GM21723 (cell line): ENCODE measurements around the gene ARL11.

ENCODE experiments used
- ATAC-seq: cut with Tn5 transposase; IDR thresholded peaks from one replicate; pipeline ENCODE4 v1.9.1; 2021; ENCODE audit warnings: mild to moderate bottlenecking, moderate library complexity; ENCODE audit not compliant: unreplicated experiment

ARL11 gene

DNA sequence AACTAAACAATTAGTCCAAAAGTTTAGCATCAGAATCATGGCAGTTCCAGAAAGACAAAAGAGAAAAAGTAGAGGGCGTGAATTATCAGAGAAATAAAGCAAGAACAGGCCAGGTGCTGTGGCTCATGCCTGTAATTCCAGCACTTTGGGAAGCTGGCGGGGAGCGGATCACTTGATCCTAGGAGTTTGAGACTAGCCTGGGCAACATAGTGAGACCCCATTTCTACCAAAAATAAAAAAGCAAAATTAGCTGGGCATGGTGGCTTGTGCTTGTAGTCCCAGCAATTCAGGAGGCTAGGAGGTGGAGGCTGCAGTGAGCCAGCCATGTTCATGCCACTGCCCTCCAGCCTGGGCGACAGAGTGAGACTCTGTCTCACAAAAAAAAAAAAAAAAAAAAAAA lies 18.4 kb downstream of the ARL11 start:
- ATAC-seq: no peak

DNA sequence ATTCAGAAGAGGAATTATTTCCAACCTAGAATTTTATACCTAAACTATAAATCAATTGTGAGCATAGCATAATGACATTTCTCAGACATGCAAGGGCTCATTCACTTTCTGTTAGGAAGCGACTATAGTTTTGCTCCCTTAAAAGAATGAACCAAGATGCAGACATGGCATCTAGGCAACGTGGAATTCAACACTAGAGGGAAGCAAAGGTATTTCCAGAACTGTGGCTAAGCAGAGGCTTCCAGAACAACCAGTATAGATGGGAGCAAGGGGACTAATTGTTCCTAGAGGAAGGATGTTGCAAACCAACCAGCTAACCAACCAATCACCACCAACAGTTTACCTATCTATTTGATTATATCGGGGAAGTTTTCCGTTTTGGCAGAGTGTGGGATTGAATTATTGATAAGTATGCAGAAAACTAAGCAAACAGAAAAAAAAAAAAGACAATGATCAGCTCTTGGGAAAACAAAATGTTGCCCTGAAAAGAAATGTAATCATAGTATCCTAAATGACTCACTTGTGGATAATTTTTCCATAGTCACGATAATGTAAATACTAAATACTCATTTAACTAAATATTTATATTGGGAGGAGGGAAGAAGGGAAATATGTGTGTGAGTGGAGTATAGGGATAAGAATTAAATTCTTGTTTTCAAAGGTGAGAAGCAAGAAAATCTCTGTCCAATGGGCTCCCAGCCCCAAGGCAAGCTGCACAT lies 21.1 kb downstream of the ARL11 start:
- no peak for ATAC-seq

DNA sequence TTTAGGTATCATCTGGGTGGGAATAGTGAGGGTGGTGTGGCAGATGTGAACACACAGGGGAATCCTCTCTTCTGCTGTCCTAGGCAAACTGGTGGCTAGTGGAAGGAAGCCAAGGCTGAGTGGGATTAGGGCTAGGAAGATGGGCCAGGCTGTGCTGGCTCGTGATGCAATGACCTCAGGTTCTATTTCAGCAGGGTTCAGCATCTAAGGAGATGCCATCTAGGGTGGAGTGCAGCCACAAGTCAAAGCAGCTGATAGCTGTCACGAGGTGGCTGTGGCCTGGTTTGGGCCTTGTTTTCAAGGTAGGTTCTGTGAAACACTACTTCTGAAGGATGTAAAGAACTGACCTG lies 21.6 kb downstream of the ARL11 start:
- no peak for ATAC-seq

DNA sequence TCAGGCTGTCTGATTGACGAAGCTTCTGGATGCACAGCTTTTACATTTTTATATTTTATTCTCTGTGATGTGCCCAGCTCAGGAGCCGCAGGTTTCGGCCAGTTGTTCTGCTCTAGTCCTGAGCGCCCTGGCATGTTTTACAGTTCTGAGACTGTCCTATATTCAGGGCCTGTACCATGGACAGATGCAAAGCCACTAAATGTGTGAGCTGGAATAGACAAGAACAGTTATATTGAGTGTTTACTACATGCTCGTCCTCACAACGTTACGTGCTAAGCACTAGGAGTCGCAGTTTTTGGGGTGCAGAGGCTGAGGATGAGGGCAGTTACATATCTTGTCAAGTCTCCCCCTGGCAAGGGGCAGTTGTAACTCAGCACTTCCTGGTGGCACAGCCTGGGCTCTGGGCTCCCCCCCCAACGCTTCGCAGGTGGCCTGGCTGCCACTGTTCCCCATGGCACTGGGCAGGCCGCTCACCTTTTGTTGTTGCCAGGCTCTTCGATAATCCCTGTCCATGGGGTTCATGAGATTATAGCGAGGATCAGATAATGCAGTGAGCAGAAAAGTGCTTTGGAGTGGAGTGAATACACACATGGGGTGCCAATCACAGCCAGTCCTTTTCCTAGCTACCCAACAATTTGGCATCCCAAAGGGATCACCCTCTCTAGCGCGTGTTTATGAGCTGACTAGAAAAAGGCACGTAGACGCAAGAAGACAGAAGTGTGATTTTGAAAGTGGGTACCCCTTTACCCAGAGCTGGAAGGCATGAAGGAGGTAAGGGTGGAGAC lies 23.5 kb downstream of the ARL11 start:
- no peak for ATAC-seq

DNA sequence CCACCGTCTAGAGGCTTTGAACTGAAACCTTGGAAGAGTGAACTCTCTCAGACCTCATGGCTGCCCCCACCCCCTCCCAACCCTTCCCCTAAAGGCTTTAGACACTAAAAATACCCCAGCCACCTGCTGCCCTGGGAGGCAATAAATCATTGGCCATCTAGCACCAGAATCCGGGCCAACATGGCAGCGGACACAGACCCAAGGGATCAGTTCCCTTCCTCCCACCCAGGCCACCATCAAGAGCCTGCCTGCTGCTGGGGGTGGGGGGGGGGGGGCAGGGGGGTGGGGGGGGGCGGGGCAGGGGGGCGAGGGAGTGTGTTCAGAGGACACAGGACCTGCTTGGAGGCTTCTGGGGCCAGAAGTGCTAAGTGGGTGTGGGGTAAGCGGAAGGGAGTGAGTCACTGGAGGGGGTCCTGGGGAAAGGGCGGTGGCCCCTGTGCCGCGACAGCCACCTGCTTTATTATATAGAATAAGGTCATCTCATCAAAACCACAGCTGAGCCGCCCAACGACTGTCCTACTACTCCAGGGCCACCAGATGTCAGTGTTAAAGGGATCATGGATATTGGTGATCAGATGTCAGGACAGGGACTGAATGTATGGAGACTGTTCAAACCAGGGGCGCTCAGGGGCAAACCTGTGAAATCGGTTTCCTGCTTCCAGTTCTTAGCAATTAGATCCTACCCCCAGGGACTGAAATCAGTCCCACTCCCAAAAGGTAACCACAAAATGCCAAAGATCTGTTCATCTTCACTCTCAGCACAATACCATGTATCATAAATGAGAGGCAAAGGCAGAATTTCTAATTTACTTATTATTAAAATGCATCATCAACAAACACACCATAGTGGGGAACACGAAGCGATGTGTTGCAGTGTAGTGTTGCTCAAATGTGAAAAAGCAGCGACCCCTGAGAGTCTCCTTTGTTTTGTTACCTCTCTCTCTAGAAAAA lies 24.3 kb downstream of the ARL11 start:
- no peak for ATAC-seq

DNA sequence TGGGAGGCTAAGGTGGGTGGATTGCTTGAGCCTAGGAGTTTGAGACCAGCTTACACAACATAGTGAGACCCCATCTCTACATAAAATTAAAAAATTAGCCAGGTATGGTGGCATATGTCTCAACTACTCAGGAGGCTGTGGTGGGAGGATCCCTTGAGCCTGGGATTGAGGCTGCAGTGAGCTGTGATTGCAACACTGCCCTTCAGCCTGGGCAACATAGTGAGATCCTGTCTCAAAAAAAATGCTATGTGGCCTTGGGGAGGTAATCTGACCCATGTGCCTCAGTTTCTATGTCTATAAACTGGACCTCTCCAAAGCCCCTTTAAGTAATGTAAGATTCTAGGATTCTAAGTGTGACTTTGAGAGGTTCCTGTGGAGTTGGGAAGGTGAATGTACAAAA lies 25.2 kb downstream of the ARL11 start:
- no peak for ATAC-seq

DNA sequence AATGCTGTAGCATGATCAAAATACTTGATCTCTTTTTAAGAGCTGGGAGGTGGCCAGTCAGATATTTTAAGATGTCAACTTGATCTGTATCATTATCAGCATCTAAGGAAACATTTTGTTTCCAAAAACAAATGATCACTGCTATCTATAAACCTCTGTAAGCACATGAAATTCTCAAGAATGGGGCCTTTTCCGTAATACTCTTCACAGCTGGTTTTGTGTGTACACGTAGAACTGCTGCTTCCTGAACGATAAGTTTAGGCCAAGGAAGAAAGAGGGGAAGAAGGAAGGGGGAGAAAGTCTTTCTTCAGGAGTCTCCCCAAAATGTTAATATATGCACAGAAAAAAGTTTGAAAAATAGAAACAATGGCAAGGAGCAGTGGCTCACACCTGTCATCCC lies 25.7 kb downstream of the ARL11 start:
- ATAC-seq: no peak

DNA sequence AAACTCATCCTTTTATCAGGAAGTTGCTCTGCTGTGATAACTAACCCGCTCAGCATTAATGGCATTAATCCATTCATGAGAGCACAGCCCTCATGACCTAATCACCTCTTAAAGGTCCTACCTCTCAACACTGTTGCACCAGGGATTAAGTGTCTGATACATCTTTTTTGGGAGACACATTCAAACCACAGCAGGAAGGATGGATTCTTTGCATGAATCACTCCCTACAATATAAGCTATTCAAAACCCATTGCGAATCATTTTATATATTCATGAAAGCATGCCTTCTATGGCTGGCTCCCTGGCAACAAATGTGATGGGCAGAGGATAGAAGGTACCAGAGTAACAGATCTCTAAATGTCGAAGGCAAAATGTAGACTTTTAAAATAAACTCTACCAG lies 27.6 kb downstream of the ARL11 start:
- no peak for ATAC-seq

DNA sequence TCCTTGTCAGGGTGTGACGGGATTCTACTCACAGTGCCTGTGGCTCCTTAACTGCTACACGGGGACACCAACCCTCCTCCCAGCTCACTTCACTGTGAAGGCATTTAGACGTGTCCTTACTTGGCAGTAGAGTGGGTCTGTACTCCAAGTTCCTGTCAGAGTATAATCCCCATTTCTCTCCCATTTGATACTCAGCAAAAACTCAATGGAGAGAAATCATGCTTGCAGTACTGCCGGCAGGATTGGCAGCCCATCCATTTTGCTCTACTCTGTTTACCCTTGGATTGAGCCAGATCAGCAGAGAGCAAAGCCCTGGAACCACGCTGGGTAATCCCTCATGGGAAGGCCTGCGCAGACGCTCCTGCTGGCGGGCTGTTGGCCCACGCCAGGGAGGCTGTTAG lies 28.9 kb downstream of the ARL11 start:
- no peak for ATAC-seq

DNA sequence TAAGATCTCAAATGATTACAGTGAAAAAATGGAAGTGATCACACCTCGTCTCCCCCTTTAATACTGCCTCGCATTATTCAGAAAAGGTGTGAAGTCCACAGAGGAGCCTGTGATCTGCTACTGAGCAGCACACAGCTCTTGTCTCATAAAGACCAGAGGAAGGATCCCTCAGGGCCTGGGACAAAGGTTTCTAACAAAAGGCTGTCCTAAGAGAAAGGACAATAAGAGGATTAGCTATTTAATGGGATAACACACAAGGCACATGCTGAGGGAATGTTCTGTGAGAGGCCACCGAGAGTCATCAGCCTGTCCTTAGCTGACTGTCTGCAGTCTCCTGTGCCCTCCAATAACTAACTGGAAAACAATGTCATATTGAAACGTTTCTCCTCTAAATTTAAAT lies 36.3 kb downstream of the ARL11 start:
- no peak for ATAC-seq

DNA sequence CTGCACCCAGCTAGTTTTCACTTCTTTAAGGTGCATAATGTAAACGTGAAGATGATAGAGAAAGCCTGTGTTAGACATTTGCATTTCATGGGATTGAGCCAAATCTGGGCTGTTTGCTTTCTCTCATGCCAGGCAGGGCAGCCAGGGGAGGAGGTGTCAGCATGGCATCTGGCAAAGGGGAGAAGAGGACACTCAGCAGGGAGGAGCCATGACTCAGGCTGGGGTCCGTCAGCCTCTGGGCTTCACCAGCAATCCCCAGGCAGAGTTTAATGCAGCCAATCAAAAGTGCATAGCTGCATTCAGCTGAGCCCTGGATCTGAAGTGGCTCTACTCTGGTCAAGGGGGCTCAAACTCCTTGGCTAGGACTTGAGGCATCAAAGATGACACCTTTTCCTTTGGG lies 39.5 kb downstream of the ARL11 start:
- no peak for ATAC-seq

DNA sequence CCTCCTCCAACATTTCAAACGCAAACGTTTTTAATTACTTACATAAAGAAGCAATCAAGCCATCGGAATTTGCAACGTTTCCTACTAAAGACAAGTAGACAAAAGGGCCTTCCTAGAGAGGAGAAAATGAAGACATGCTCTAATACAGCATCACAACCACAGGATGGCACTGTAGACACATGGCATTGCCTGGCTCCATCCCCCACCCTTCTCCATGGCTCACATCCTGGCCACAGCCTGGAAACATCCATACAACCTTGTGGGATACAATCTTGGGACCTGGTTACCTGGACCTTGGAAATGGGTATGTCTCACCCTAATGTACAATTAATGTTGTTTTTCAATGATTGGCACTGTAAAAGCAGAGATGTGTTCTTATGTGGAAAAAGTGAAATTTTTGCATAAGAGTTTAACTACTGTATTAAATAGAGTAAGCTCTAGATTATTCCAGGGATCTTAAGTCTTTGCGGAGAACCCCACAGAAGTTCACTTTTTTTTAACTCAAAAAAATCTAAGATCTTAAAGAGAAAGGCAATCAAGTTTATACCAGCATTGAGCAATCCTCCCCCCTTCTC lies 41.5 kb downstream of the ARL11 start:
- no peak for ATAC-seq

DNA sequence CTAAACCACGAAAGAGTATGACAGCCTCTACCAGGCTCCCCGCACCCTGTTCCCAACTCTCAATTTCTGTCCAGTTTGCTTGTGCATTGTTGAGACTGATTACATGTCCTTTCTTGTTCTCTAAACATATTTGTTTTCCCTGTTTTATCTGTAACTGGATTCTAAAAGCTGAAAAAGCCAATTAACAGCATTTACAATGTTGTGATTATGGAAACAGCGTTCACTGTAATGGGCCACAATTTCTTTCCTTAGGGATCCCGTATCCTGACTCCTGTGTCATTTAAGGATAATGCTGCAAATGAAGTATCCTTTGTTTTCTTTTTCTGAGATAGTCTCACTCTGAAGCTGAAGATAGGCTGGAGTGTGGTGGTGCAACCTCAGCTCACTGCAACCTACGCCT lies 42.5 kb downstream of the ARL11 start:
- no peak for ATAC-seq

DNA sequence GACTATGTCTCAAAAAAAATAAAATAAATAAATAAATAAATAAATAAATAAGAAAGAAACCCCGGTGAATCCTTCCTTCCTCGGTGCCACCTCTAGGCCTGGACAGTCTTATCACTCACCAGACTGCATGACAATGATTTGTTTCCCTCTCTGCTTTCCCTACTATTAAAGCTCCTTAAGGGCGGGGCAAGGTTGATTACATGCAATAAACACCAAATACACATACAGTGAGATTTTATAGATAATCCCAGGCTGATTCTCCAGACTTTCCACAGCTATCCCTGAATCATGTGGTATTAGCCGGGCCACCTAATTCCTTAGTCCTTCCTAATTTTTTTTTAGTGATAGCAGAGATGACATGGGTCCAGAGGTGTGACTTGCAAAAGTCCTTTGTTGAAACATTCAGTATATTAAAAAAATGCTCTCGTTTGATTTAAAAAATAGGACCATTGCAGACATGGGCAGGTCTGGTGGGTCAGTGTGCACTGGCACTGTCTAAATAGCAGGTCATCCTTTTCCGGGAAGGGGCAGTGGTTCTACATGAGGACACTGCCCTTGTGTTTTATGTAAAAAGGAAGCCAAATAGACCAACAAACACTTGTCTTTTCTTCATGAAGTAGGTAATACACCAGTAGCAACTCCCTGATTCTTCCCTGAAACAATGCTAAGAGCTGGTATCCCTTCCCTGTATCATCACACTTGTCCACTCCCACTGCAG lies 48.4 kb downstream of the ARL11 start:
- ATAC-seq: no peak

DNA sequence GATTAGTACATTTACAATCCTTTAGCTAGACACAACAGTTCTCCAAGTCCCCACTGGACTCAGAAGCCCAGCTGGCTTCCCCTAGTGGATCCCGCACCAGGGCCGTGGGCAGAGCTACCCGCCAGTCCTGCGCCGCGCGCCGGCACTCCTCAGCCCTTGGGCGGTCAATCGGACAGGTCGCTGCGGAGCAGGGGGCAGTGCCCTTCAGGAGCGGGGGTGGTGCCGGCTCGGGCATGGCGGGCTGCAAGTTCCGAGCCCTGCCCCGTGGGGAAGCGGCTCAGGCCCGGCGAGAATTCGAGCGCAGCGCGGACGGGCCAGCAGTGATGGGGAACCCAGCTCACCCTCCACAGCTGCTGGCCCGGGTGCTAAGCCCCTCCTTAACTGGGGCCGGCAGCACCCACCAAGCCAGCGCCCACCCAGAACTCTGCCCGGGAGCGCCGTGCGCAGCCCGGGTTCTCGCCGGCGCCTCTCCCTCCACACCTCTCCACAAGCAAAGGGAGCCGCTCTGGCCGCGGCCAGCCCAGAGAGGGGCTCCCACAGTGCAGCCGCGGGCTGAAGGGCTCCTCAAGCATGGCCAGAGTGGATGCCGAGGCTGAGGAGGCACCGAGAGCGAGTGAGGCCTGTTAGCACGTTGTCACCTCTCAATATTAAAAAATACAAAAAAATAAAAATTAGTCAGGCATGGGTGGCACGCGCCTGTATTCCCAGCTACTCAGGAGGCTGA lies 50.0 kb downstream of the ARL11 start:
- ATAC-seq: no peak

DNA sequence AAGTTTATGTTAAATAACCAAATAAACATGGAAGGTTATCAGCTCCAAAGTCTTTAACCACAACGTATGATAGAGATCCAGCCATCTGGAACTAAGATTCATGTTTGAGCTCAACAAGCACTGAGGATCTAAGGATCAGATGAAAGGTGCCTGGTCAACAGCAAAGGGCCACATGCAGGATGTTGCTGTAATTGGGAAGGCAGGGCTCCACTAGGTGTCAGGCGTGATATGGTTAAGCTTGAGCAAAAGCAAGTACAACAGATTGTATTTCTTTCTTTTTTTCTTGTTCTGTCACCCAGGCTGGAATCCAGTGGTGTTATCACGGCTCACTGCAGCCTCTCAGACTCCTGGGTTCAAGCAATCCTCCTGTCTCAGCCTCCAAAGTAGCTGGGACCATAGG lies 50.9 kb downstream of the ARL11 start:
- no peak for ATAC-seq

DNA sequence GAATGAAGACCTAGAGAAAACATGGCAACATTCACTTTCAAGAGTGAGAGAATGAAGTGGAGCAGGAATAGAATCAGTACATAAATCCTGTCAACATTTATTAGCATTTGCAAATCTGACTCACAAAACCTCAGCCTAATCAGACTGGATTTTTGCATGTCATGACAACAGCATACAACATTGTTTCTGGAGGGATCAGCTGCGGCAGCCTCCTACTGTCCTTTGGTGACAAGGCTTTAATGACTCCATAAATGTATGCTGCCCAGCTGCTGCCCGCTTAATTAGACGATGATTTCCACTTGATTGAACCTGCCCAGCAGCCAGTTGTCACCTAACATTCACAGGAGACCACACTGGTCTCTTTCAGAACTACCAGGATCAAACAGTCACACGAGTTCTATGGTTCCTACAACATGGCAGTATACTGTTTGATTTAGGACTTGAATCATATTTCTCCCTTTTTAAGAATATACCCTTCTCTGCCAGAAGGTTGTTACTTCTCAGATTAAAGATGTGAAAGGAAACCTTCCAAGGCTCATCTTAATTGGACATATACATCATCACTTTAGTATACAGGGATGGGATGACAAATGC lies 53.6 kb downstream of the ARL11 start:
- no peak for ATAC-seq
